A172 (cell line): ENCODE measurements around the gene CEP95. TPM values are rescaled to one million over a fixed set of nuclear protein-coding genes. Genes with fewer than 3 reads are reported as not detected.
A peak's percentile ranks its signal among the peaks of the same experiment; 100 is the strongest.

Experiments
- DNase-seq: peaks from one replicate; pipeline ENCODE4 v3.0.0-alpha.2; 2015; ENCODE audit warnings: low spot score
- total RNA-seq: library from RNA; depleted of rRNA; stranded (reverse); fragments of >200 nt; shearing (Covaris generic); gene quantifications from 2 replicates; pipeline ENCODE4 v1.2.3, GENCODE V29; 2014

CEP95 gene
- total RNA-seq, 1 experiment from 2014 or later: 36.7 TPM

DNA sequence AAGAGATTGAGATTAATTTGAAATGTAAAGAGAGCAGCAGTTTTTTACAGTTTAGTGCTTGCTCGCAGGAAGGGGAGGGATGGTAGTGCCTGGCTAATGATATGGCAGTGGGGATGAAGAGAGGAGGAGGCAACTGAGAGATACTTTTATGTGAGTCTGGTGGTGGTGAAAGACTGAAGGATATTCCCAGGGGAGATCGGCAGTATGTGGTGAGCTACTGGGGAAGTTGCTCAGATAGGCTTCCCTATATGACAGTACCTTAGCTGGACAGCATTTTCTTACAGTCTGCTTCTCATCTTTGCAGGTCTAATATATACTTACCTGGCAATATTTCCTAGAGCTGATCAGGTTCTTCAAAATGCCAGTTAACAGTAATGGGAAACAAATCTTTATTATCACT is 8.6 kb downstream of the CEP95 start:
- no peak for DNase-seq

DNA sequence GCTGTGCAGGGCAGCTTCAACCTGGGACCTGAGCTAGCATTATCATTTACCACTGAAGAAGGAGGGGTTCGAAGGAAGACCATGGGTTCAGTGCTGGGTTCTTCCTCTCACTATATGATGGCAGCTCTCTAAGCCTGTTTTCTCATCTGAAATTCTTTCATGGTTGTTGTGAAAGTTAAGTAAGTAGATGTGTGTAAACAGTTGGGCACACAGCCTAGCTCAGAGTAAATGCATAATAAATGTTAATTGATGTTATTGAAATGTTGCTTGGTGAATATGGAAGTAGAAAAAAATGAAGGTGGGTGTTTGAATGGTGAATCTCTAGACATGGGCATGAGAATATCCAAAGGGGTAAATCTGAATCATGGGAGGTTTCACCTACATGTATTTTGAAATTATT is 9.1 kb downstream of the CEP95 start:
- DNase-seq: no peak

DNA sequence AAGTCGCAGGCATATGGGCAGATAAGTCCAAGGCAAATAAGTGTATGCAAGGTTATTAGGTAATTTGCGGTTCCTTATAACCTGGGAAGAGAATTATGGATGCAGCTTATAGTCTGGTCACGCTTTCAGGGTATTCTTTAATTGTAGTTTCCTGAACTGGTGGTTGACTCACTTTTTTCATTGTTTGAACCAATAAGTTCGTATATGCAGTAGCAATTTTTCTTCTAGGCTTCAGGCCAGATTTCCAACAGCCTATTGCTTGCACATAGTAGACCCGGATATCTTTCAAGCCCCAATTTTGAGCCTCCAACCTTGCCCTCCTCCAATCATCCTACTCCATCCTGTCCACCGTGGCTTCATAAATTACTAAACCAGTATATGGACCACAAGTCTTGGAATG is 12.8 kb downstream of the CEP95 start:
- no peak for DNase-seq

DNA sequence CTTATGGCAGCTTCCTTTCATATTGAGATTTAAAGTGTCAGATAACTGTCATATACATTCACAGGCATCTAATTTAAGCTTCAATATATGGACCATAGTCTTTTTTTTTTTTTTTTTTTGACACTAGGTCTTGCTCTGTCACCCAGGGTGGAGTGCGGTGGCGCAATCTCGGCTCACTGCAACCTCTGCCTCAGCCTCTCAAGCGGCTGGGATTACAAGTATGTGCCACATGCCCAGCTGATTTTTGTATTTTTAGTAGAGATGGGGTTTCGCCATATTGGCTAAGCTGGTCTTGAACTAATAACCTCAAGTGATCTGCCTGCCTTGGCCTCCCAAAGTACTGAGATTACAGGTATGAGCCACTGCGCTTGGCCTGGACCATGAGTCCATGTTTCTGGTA is 13.6 kb downstream of the CEP95 start:
- no peak for DNase-seq

DNA sequence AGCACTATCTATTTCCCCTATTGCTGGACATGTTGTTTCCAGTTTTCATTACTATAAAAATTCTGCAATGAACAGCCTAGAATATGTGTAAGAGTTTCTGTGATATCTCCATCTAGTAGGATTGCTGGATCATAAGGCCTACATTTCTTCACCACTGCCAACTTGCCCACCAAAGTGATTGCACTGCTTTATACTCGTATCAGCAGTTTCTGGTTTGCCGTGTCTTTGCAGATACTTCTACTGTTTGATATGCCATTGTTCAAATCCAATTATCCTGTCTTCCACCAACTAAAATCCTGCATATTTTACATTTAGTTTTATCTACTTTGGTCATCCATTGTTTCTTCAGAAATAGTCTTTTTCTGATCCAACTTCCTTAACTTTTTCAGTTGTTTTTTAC is 21.1 kb downstream of the CEP95 start:
- DNase-seq: no peak

DNA sequence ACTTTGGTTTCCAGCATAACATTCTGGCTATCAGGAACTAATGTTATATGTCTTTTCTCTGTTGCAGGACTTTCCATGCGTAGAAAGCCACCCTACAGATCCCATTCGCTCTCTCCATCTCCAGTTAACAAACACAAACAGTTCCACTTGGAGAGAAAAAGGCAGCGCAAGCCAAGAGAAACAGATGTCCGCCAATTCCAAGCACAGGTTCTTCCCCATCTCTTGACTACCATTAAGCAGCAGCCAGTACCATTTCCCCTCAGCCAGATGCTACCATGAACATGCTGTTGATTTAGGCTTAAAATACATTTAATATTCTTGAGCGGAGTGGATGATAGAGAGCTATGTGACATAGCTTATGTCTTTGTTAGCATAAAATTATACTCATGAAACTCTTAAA is 22.4 kb downstream of the CEP95 start:
- DNase-seq: no peak

DNA sequence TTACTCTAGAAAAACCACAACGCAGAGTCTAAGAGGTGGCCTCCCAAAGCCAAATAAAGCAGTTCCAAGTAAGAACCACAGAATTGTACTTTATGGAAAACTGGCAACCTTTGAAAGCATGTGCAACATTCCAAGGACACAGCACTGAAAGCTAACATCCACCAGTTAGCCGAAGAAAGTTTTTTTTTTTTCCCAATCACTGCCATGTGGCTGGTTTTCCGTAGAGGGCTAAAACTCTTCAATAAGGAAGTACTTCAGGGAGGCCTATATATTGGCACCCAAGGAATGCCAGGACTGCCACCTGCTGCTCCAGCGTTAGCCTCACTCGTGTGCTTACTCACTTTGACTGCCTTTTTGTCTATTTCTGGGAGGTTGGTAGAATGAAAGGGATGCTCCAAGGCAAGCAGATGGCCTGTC is 25.2 kb downstream of the CEP95 start:
- no peak for DNase-seq

DNA sequence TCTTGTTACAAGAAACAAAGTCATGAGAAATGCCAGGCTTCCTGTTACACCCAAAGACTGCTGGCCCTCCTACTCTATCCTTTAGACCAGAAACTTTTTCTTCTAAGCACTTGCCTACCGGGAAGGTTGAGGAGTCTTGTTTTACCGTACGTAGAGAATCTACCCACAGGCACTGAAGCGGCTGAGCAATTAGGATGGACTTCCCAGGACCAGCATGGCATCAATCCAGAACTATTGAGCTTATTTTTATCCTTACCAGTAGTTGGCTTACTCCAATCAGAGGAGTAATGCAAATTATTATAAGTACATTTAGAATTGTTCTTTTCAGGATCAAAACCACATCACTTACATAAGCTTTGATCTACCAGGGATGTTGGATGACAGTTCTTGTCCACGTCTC is 25.6 kb downstream of the CEP95 start:
- no peak for DNase-seq

DNA sequence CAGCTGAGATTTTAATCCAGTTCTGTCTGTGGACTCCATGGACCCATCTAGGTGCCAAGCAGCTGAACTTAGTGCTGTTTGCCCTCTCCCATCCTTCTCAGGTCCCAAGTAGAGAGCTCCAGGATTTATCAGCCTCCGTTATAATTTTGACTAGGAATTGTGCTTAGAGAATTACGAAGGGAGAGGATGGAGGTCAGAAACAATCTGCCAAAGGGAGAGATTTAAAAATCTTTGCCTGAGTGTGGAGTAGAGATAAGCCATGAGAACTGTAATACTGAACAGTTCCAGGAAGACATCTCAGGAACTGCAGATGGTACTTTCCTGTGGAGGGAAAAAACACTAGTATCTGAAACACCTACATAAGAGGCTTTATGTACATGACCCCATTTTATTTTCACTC is 27.0 kb downstream of the CEP95 start:
- DNase-seq: no peak

DNA sequence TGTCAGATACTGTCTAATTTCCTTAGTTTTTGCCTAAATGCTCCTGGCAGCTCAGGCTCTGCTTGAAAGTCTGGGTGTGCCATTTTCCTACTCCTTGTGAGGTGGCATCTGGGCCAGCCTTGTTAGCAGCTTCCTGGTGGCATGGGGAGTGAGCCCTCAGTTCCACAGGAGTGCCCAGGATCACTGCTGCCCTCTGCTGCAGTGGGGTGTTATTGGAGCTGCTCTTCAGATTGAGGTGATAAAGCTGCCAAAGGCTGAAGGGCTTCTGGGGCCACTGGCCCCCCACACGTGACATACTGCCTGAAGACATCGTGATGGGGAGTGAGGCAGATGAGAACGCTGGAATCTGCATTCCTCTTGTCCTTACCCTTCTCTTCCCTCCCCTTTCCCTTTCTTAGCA is 27.4 kb downstream of the CEP95 start:
- peak; percentile 18 for DNase-seq

DNA sequence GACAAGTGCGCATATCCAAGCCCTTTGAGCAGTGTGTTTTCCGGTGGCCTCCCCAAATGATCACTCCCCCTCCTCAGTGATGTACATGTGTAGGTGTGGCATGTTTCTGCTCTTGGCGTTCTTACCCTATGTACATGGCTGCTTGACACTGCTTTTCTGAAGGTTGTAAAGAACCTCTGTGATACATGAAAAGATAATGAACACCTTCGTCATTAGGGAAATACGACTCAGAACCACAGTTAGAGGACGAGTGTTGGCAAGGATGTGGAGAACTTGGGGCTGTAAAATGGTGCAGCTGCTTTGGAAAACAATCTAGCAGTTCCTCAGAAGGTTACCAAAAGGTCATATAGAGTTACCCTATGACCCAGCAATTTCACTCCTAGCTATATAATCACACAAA is 28.6 kb downstream of the CEP95 start:
- no peak for DNase-seq

DNA sequence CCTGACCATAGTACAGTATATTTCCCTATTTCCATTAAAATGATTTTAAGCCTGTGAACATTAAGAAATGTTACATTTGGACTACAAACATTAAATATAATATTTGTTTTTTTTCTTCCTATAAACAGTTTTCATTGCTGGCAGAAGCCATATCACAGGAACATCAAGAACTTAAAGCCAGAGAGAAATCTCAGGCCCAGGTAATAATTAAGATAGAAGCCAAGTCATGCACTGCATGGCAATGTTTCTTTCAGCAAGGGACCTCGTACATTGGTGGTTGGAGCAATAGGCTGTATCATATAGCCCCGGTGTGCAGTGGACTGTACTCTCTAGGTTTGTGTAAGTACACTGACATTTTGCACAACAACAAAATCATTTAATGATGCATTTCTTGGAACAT is 30.1 kb downstream of the CEP95 start:
- no peak for DNase-seq

DNA sequence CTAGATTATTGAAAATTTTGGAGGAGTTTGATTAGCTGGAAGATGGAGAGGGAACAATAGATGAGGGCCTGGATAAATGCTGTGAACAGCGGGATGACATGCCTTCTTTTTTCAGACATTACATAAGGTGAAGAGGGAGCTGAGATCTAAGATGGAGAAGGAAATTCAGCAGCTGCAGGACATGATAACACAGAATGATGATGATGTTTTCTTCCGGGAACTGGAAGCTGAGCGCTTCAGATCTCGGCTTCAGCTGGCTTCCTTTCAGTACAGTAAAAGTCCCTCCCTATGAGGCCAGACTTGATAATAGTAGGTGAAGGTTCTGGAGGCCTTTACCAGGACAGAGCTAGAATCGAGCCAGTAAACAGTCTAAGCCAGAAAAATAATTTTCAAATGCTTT is 30.7 kb downstream of the CEP95 start:
- no peak for DNase-seq

DNA sequence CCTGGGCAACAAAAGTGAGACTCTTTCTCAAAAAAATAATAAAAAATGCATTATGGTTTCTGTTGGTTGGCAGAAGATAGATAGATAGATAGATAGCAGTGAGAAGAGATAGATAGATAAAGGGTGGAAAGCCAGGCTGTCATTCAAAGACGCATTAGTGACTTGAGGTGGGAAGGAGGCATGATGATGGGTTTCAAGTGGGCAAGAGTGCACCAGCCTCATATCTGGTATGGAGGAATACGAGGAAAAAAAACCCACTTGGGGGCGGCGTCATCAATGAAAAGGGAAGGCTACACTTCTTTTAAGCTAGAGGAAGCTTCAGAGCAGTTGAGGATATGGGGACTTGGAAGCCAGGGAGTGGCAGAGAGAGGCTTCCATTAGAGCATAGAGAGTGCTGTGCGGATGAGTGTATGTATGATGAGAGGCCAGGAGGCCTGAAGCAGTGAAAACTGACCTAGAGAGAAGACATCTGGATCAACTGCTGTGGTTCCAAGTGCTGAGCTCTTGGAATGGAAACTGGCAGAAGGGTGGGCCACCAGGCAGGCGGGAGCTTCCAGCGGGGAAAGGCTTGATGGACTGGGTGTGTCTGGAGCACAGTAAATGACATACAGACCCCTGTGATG is 31.8 kb downstream of the CEP95 start:
- DNase-seq: no peak

DNA sequence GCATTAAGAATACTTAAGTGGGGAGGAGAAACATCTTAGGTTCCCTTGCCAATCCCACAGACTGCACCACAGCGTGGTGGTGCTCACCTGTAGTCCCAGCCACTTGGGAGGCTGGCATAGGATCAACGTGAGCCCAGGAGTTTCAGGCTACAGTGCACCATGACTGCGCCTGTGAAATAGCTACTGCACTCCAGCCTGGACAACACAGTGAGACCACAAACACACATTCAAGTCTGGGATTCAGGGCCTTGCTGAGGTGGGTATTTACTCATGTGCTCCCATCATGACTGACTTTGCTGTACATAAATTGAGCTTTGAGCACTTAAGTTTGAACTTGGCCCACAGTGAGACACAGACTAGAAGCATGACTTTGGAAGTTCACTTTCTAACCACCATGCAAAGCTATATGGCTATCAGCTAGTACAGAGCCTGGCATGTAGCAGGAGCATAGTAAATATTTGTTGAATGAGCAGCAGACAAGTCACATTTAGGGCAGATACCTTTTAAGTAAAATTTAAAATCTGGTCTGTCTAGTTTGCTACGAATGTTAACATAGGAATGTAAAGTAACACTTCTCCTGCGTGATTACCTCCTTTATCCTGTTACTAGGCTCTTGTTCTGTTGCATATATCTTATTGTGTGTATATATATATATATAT is 33.5 kb downstream of the CEP95 start:
- no peak for DNase-seq

DNA sequence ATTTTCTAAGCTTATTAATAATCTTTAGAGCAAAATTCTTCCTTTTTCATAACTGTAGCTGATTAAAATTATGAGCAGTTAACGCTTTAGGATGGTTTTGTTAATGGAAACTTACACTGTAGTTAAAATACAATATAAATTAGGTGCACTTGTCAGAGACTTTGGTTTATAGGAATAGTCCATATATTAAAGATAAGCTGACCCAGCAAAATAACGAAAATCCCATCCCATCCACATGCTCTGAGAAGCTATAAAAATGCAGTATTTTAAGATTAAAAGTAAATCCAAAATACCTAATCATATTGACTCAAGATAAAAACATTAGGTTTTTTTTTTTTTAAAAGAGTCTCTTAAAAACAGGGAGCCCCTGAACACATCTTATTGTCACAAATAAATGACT is 38.0 kb downstream of the CEP95 start:
- no peak for DNase-seq

DNA sequence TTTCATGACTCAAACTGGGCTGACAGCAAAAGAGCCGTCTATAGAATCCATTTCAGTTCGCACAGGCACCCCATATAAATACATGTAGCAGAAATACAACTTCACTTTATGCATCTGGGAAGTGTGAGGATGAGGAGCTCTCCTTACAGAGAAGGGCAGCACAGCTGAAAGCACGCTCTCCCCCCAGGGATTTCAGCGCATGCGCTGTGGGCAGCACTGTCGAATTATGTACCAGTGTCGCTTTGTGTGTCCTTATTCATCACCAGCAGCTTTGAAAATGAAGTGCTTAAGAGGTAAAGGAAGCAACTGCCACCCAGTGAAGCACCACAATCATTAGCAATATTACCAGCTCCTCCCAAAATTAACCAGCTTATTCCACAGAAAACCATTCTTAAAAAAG is 39.9 kb downstream of the CEP95 start:
- no peak for DNase-seq

DNA sequence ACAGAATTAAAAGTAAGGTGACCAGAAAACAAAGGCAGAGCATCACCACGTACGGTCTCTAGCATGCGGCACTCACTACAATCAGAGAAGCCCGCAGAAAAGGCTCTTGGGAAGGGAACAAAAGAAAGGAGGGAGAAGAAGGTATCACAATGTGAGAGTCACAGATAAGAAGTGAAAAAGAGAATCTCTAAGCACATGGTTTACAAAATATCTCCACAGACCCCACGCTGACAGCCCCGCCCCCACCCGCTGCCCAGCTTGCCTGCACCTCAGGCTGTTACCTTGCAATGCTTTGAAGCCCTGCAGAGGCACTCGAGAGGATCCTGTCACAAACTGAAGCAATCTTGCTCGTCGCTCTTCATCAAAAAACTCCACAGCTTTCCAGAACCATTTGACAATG is 40.5 kb downstream of the CEP95 start:
- DNase-seq: no peak

DNA sequence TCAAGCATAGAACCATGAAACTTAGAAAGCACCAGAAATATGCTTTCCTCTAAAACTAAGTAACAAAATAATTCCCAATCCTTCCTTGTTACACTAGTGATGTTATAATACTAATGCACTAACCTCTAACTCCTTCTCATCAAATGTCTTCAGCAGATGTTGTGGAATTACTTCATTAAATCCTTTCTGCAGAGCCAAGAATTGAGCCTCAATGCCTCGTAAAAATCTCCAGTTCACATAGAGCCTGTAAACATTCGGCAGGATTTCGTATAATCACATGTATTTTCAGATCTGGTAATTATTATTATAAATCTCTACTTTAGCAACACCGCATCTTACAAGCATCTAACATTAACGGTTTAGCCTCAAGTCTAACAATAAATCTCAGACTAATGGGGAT is 44.7 kb downstream of the CEP95 start:
- DNase-seq: no peak

DNA sequence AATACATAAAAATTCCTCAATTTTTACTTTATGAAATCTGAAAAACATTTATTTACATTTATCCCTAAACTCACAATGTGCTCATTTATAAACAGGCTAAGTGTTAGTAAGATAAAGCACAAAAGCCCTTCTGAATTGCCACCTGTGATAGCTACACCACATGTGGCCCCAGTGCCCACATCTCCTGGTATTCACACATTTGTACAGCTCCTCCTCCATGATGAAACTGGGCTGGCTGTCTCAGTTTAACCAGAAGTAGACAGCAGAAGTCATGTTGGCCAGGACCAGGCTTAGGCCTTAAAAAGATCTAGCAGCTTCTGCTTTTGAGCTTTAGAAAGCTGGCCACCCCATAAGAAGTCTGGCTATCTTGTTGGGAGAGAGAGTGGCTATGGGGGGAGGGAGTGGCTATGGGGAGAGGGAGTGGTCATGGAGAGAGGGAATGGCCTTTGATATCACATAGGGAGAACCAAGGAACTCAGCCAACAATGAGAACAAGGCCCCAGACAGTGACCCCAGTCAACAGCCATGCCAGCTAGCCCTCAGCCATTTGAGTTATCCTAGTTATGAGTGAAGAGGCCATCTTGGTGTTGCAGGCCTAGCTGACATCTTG is 47.4 kb downstream of the CEP95 start:
- no peak for DNase-seq

DNA sequence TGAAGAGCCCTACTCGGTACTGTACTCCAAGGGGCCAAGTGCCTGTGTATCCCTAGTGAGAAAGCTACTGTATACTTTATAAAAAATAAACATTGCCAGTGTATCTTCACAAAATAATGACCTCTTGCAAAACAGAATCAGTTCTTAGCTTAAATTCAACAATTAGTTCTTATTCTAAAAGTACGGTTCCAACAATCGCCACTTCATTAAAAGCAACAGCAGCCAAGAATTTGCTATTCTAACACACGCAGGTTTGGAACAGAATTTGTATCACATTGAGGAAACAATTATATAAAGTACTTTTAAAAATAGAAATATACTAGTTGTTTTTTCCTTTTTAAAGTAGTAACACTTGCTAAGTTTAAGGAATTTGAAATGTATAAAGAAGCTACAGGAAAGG is 48.5 kb downstream of the CEP95 start:
- no peak for DNase-seq

DNA sequence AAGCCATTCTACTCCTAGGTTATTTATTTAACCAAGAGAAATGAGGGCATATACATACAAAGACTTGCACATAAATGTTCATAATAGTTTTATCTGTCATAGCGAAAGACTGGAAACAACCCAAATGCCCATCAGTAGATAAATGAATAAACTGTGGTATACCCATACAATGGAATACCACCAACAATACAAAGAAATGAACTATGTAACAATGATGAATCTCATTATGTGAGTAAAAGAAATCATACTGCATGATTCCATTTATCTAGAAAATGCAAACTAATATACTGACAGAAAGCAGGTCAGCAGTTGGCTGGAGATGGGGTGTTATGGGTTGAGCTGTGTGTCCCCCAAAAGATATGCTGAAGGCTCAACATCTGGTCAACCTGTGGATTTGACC is 57.3 kb downstream of the CEP95 start:
- no peak for DNase-seq

DNA sequence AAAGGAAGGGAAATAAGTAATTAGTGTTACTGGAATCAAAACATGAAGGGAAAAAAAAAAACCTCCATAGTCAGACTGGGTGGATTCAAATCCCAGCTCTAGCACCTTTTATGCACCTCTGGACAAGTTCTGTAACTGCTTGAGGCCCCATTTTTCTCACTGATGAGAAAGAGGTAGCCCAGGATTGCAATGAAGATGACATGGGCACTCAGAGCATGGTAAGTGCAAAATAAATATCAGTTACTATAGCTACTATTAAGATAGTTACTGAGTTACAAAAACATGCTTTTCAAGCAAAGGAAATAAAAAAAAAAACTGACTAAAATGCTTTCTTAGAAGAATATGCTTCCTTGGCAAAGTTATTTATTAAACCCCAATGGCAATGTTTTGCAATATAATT is 58.8 kb downstream of the CEP95 start:
- DNase-seq: no peak

DNA sequence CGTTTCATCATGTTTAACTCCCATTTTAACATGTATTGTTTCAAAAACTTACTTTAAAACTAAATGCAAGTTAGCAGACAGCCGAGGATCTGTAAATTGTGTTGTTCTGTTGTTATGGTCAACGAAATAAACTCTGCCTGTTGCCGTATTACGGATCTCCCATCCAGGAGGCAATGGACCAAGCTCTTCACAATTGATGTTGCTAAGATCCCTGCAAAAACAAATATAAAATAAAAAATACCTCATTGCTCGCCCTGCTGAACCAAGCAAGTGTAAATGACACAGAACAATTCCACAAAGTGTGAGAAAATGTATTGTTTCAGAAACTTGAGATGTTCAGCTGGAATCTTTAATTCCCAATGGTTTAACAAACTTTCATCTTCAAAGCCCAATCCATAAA is 65.0 kb downstream of the CEP95 start:
- no peak for DNase-seq
